Hepatocyte (in vitro differentiated cells): ENCODE data around the gene KLK10.

ENCODE experiments used
- EZH2 ChIP-seq: fragments of 200-600 bp; sonication (generic); IDR thresholded peaks from 2 replicates; pipeline ENCODE4 v1.6.1; 2016; ENCODE audit warnings: antibody characterized with exemption, mild to moderate bottlenecking, borderline replicate concordance
- EZH2phosphoT487 ChIP-seq: fragments of 200-600 bp; sonication (generic); IDR thresholded peaks from one replicate; pipeline ENCODE4 v1.6.1; 2018; ENCODE audit warnings: antibody characterized with exemption, mild to moderate bottlenecking, low read depth, moderate library complexity; ENCODE audit not compliant: unreplicated experiment, severe bottlenecking
- TF ChIP-seq, protein P1 (sequence below): fragments of 200-600 bp; sonication (generic); IDR thresholded peaks from 2 replicates; pipeline ENCODE4 v1.5.1; 2016; ENCODE audit warnings: antibody characterized with exemption, mild to moderate bottlenecking; ENCODE audit not compliant: poor library complexity

DNA sequence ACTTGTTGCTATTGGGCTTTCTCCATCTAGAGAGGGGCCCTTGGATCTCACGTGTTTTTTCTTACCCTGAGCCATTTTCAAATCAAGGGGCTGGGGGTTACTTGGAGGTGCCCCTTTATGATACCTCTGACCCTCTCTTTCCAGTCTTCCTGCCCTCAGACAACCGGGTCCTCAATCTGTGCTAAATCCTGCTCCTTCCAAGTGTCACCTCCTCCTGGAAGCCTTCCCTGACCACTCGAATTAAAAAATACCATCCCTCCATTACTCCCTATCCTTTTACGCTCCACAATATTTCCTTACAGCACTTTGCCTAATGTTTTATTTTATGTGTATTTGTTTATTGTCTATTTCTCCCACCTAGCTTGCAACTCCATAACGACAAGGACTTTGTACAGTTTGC, 21.4 kb downstream of the KLK10 start:
- TF ChIP-seq, protein P1, sequence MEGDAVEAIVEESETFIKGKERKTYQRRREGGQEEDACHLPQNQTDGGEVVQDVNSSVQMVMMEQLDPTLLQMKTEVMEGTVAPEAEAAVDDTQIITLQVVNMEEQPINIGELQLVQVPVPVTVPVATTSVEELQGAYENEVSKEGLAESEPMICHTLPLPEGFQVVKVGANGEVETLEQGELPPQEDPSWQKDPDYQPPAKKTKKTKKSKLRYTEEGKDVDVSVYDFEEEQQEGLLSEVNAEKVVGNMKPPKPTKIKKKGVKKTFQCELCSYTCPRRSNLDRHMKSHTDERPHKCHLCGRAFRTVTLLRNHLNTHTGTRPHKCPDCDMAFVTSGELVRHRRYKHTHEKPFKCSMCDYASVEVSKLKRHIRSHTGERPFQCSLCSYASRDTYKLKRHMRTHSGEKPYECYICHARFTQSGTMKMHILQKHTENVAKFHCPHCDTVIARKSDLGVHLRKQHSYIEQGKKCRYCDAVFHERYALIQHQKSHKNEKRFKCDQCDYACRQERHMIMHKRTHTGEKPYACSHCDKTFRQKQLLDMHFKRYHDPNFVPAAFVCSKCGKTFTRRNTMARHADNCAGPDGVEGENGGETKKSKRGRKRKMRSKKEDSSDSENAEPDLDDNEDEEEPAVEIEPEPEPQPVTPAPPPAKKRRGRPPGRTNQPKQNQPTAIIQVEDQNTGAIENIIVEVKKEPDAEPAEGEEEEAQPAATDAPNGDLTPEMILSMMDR: no peak
- TF ChIP-seq EZH2phosphoT487: no peak
- TF ChIP-seq EZH2: no peak
